GM21515 (cell line): Measurements from ENCODE around the gene CAMSAP3.
"Not testable (repeated sequence)": the region's sequence is repeated elsewhere in the genome, so short reads cannot be mapped to it uniquely, and the experiment has no call there.

Source experiments
- ATAC-seq: cut with Tn5 transposase; IDR thresholded peaks from one replicate; pipeline ENCODE4 v1.9.1; 2021; ENCODE audit not compliant: unreplicated experiment

CAMSAP3 gene

GRCh38 chr19:7577422-7577821, 18.2 kb upstream of the CAMSAP3 start:
- not testable (repeated sequence) for ATAC-seq

- ATAC-seq = no peak
Measured at GRCh38 chr19:7578127-7578526, 17.5 kb upstream of the CAMSAP3 start.

DNA sequence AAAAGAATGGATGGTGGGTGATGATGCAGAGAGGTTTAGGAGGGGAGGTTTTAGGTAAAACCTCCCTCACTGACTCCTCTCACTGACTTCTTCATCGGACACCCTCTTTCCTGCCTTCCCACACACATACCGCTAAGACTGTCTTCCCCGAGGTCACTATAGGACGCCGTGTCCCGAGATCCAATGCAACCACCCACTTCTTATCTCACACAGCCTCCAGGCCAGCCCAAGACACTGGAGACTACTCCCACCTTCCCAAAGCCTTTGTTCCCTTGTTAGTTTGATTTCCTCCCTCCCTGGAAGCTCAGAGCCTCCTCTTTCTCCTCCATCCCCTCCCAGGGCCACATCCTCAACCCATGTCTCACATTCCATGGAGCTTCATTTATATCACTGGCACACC, 16.5 kb upstream of the CAMSAP3 start:
- no peak for ATAC-seq

DNA sequence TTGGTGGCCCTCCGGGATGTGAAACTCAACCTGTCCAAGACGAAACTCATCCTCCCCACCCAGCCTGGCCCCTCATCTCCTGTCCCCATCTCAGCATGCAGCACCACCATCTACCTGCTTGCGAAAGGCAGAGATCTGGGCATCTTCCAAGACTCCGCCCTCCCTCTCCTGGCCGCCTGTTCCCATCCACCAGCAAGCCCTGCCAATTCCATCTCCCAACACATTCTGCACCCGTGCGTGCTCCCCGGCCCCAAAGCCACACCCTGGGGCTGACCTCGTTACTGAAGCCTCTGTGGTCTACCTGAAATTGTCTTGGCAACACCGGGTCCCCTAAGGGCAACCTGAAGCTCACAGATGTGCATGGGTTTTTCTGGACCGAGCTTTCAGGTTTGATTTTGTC, 13.2 kb upstream of the CAMSAP3 start:
- no peak for ATAC-seq

- ATAC-seq = no peak
Measured at GRCh38 chr19:7589822-7590221, 5.8 kb upstream of the CAMSAP3 start.

GRCh38 chr19:7590256-7590655, 5.4 kb upstream of the CAMSAP3 start:
- no peak for ATAC-seq

DNA sequence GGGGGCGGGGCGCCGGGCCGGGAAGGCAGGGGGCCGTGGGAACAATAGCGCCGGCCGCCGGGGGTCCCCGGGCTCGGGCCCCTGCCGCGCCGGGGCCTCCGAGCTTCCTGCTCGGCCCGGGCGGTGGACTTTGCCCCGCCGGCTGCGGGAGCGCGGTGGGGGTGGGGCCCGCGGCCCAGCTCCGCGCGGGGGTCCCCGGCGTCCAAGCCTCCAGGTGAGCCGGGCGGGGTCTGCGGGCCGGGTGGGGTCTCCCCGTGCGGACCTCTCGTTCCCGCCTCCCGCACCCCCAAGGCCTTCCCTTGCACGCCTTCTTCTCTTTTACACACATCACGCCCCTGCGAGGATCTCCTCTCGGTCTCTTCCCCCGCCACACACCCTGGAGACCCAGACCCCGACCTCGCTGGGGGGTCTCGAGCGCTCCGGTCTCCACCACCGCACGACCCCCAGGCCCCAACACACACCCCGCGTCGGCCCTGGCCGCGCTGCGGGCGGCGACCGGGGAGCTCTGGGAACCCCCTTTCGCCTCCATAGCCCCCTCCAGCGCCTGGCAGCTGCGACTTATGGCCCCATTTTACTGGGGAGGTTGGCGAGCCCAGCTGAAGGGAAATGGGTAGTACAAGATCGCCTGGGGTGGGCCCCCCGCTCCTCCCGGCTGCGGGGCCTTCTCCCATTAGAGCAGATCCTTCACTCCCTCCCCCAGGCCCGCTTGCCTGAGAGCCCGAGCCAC, 711 bp downstream of the CAMSAP3 start:
- no peak for ATAC-seq

GRCh38 chr19:7597689-7598088, 2.0 kb downstream of the CAMSAP3 start:
- ATAC-seq = no peak

DNA sequence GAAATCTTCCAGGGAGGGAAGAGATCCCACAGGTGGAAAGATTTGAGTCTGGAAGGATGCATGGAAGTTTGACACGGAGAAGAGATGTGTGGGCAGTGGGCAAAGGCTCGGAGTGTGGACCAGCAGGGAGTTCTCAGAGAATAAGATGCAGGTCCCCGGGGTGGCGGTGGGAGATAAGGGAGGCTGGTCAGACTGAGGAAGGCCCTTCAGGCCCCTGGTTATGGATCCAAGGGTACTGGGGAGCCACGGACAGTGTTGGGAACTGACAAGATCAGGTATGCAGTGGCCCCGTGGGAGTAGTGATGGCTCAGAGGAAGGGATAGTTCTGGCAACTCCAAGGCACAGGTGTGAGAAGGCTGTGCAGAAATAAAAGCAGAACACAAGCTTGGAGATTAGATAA, 2.5 kb downstream of the CAMSAP3 start:
- no peak for ATAC-seq

- no peak for ATAC-seq
Measured at GRCh38 chr19:7600721-7601120, 5.1 kb downstream of the CAMSAP3 start.

DNA sequence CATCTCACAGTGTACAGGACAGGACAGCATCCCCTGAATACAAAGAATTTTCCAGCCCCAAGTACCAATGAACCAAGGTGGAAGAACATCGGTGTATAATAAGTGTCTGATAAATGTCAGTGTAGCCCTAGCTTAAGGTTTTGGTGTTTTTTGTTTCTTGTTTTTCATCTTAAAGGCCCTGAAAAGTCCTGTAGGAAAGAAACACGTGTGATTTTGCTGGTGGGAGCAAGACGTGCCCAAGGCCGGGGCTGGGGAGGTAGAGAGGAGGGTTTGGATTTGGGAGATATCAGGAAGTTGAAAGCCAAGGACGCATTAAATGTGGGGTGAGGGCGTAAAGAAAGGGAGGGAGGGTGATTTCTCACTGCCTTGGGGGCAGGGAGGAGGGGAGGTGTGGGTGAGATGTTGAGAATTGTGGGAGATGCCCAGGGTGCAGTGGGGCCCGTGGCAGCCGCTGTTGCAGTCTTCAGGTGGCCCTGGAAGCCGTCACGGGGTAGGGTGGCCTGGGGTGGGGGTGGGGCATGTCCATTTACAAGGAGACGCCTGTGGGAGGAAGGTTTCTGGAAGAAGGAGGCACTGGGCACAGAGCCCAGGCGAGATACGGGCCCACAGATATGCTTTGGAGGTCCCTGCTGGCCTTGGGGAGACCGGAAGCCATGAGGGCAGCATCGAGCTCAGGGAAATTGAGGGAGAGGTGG, 6.7 kb downstream of the CAMSAP3 start:
- ATAC-seq = no peak

GRCh38 chr19:7602935-7603497, 7.4 kb downstream of the CAMSAP3 start:
- no peak for ATAC-seq

DNA sequence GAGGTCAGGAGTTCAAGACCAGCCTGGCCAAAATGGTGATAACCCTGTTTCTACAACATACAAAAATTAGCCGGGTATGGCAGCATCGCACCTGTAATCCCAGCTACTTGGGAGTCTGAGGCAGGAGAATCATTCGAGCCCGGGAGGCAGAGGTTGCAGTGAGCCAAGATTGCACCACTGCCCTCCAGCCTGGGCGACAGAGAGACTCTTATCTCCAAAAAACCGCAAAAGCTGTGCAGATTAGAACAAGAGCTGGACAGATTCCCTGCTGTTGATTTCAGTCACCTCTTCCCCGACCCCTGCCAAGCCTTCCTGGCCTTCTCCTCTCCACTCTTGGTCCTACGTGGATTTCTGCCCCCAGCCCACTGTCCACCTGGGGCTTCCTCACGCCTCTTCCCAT, 8.3 kb downstream of the CAMSAP3 start:
- no peak for ATAC-seq

- ATAC-seq = no peak
Measured at GRCh38 chr19:7605490-7606222, 10.0 kb downstream of the CAMSAP3 start.

DNA sequence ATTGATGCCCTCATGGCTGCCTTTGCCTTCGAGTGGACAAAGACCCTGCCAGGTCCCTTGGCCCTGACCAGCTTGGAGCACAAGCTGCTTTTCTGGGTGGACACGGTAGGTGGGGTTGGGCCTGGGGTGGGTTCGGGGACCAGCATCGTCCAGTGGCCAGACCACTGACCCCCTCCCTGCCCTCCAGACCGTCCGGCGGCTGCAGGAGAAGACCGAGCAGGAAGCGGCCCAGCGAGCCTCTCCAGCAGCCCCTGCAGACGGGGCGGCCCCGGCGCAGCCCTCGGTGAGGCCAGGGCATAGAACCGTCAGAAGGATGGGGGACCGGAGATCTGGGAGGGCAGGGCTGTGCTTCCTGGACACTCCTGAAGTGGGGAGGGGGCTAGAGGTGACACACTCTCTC, 10.6 kb downstream of the CAMSAP3 start:
- no peak for ATAC-seq

- no peak for ATAC-seq
Measured at GRCh38 chr19:7607212-7607873, 11.7 kb downstream of the CAMSAP3 start.

GRCh38 chr19:7607874-7608560, 12.4 kb downstream of the CAMSAP3 start:
- ATAC-seq = no peak

DNA sequence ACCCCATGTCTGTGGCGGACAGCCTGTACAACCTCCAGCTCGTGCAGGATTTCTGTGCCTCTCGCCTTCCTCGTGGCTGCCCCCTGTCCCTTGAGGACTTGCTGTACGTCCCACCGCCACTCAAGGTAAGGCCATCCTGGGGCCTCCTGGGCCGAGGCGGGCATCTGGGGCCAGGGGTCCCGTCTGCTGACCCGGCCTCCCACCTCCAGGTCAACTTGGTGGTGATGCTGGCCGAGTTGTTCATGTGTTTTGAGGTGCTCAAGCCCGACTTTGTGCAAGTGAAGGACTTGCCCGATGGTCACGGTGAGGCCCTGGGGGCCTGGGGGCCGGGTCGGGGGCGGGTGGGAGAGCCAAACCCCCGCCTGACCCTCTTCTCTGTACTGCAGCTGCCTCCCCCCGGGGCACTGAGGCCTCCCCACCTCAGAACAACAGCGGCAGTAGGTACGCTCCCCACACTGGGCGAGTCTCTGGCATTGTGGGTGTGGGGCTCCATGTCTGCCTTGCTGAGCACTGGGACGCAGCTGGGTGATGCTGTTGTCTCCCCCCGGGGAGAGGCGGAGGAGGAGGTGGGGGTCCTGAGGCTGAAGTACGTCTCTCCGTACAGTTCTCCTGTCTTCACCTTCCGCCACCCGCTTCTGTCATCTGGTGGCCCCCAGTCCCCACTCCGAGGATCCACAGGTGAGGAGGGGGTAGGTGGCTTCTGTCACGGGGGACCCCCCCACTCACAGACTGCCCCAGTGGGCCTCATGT, 15.0 kb downstream of the CAMSAP3 start:
- ATAC-seq = no peak

DNA sequence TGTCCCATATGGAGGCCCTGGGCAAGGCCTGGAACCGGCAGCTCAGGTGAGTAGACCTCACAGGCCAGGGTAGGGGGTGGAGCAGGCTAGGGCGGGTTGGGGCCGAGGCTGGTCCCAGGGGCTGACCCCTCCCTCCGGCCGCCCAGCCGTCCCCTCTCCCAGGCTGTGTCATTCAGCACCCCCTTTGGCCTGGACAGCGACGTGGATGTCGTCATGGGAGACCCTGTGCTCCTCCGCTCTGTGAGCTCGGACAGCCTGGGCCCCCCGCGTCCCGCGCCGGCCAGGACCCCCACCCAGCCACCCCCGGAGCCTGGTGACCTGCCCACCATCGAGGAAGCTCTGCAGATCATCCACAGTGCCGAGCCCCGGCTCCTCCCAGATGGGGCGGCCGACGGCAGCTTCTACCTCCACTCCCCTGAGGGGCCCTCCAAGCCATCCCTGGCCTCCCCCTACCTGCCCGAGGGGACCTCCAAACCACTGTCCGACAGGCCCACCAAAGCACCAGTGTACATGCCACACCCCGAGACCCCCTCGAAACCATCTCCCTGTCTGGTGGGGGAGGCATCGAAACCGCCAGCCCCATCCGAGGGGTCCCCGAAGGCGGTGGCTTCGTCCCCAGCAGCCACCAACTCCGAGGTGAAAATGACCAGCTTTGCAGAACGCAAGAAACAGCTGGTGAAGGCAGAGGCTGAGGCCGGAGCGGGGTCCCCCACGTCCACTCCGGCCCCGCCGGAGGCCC, 16.0 kb downstream of the CAMSAP3 start:
- no peak for ATAC-seq
